Effector CD4-positive, alpha-beta T cell (primary cell): ENCODE data around the gene BCL10.

Experiments used
- DNase-seq: peaks from one replicate; pipeline ENCODE4 v3.0.0-alpha.2; 2020

The BCL10 gene

GRCh38 chr1:85219853-85220610 lies 56.4 kb downstream of the BCL10 start:
- no peak for DNase-seq

GRCh38 chr1:85216697-85217096 lies 59.7 kb downstream of the BCL10 start:
- DNase-seq = no peak
